Measurements from ENCODE around the gene PXMP2. TPM values are rescaled to one million over a fixed set of nuclear protein-coding genes. Genes with fewer than 3 reads are reported as not detected.

Gene PXMP2
- 10.1 and 10.6 TPM in 2 replicates for total RNA-seq

- Histone ChIP-seq H3K4me2 (ENCODE audit: insufficient read depth, low read length) (peak within 1 kb of the TSS; percentile 70), H3K27me3 (ENCODE audit: insufficient read depth, low read length) (no peaks in the 10 kb centered on the region), H3K79me2 (ENCODE audit: insufficient read depth, low read length) (peaks cover 28% of the 10 kb centered on the region), H3K27ac (ENCODE audit: low read depth, low read length) (no peak within 1 kb of the TSS), H3K4me1 (ENCODE audit: insufficient read depth, low read length) (no peaks in the 10 kb centered on the region), H2AFZ (ENCODE audit: low read length) (peak within 1 kb of the TSS; percentile 62), H3K4me3 (ENCODE audit: insufficient read depth, low read length) (peak within 1 kb of the TSS; percentile 75), H4K20me1 (ENCODE audit: insufficient read depth, low read length) (no peaks in the 10 kb centered on the region), H3K36me3 (ENCODE audit: insufficient read depth, low read length) (no peaks in the 10 kb centered on the region), H3K9me3 (ENCODE audit: low read depth, low read length) (no peaks in the 10 kb centered on the region)
- no peak for TF ChIP-seq CTCF (IDR thresholded peaks at IDR 0.05; ENCODE audit: extremely low read depth, low read depth, low read length)
- DNase-seq (ENCODE audit: insufficient read length, low spot score, missing footprints), result peak; percentile 100
These were observed at the start of gene PXMP2, which contains the start of gene POLE for GRCh38 chr12:132687211-132688164. Gene PXMP2 (plus strand): TSS chr12:132687587. CDS start chr12:132687671, 84 bp downstream. Gene POLE (minus strand): TSS chr12:132687342. CDS start chr12:132687315, 27 bp downstream.

- no peak overlapping the region for H2AFZ ChIP-seq (ENCODE audit: low read length)
- no peaks in the 10 kb centered on the region for H3K79me2 ChIP-seq (ENCODE audit: insufficient read depth, low read length)
- H3K36me3 ChIP-seq (ENCODE audit: insufficient read depth, low read length), result peaks cover 24% of the 10 kb centered on the region
- H3K4me3 ChIP-seq (ENCODE audit: insufficient read depth, low read length), result no peak overlapping the region
- no peaks in the 10 kb centered on the region for H3K4me1 ChIP-seq (ENCODE audit: insufficient read depth, low read length)
- no peaks in the 10 kb centered on the region for H3K9me3 ChIP-seq (ENCODE audit: low read depth, low read length)
- DNase-seq (ENCODE audit: insufficient read length, low spot score, missing footprints), result no peak
- no peaks in the 10 kb centered on the region for H4K20me1 ChIP-seq (ENCODE audit: insufficient read depth, low read length)
- H3K27ac ChIP-seq (ENCODE audit: low read depth, low read length), result no peak overlapping the region
- TF ChIP-seq CTCF (IDR thresholded peaks at IDR 0.05; ENCODE audit: extremely low read depth, low read depth, low read length), result no peak
- no peaks in the 10 kb centered on the region for H3K27me3 ChIP-seq (ENCODE audit: insufficient read depth, low read length)
- no peak overlapping the region for H3K4me2 ChIP-seq (ENCODE audit: insufficient read depth, low read length)
These were observed 49.6 kb upstream of the PXMP2 start for GRCh38 chr12:132637811-132638210.

- H4K20me1 ChIP-seq (ENCODE audit: insufficient read depth, low read length), result no peaks in the 10 kb centered on the region
- H3K4me2 ChIP-seq (ENCODE audit: insufficient read depth, low read length), result no peak overlapping the region
- H3K9me3 ChIP-seq (ENCODE audit: low read depth, low read length), result no peaks in the 10 kb centered on the region
- H3K27ac ChIP-seq (ENCODE audit: low read depth, low read length), result no peak overlapping the region
- peak overlapping the region; percentile 31 for H2AFZ ChIP-seq (ENCODE audit: low read length)
- TF ChIP-seq CTCF (IDR thresholded peaks at IDR 0.05; ENCODE audit: extremely low read depth, low read depth, low read length), result peak; percentile 88
- no peaks in the 10 kb centered on the region for H3K79me2 ChIP-seq (ENCODE audit: insufficient read depth, low read length)
- peak; percentile 95 for DNase-seq (ENCODE audit: insufficient read length, low spot score, missing footprints)
- H3K4me3 ChIP-seq (ENCODE audit: insufficient read depth, low read length), result no peak overlapping the region
- peaks cover 26% of the 10 kb centered on the region for H3K36me3 ChIP-seq (ENCODE audit: insufficient read depth, low read length)
- H3K27me3 ChIP-seq (ENCODE audit: insufficient read depth, low read length), result no peaks in the 10 kb centered on the region
- H3K4me1 ChIP-seq (ENCODE audit: insufficient read depth, low read length), result no peaks in the 10 kb centered on the region
These were observed 48.6 kb upstream of the PXMP2 start for GRCh38 chr12:132638541-132639408.

All from osteoblast (primary cell).